GM23338 (cell line): ENCODE results near the gene PIANP. TPM values are rescaled to one million over a fixed set of nuclear protein-coding genes. Genes with fewer than 3 reads are reported as not detected.

Experiments
- ATAC-seq: fragments of 200-7000 bp; cut with Tn5 transposase; 3 replicates; pipeline ENCODE4 v1.9.1; 2020
- DNase-seq: peaks from one replicate; pipeline ENCODE4 v3.0.0-alpha.2; 2015; ENCODE audit warnings: low spot score
- H2AFZ ChIP-seq: fragments of 200-600 bp; sonication (generic); 2 replicates; pipeline ENCODE4 v1.8.0; 2016; ENCODE audit warnings: antibody characterized with exemption, mild to moderate bottlenecking, moderate library complexity
- H3F3A ChIP-seq: fragments of 200-600 bp; sonication (generic); replicated peaks from 2 replicates; pipeline ENCODE4 v1.8.0; 2017; ENCODE audit warnings: antibody characterized with exemption, mixed run types, low read depth
- H3K27ac ChIP-seq: fragments of 200-600 bp; sonication (generic); 2 replicates; pipeline ENCODE4 v1.6.1; 2016; ENCODE audit warnings: low read depth
- H3K27me3 ChIP-seq: fragments of 200-600 bp; sonication (generic); 2 replicates; pipeline ENCODE4 v1.8.0; 2016; ENCODE audit warnings: mild to moderate bottlenecking, mixed run types, moderate library complexity; ENCODE audit not compliant: insufficient read depth
- H3K36me3 ChIP-seq: fragments of 200-600 bp; sonication (generic); 2 replicates; pipeline ENCODE4 v1.8.0; 2016; ENCODE audit warnings: mild to moderate bottlenecking; ENCODE audit not compliant: insufficient read depth
- H3K4me1 ChIP-seq: fragments of 200-600 bp; sonication (generic); 2 replicates; pipeline ENCODE4 v1.8.0; 2016; ENCODE audit warnings: mild to moderate bottlenecking, moderate library complexity; ENCODE audit not compliant: insufficient read depth
- H3K4me2 ChIP-seq: fragments of 200-600 bp; sonication (generic); 2 replicates; pipeline ENCODE4 v1.7.1; 2017; ENCODE audit warnings: mixed run types
- H3K4me3 ChIP-seq: fragments of 200-600 bp; sonication (generic); 2 replicates; pipeline ENCODE4 v1.6.1; 2016; ENCODE audit warnings: mixed run types
- H3K79me2 ChIP-seq: fragments of 200-600 bp; sonication (generic); replicated peaks from 2 replicates; pipeline ENCODE4 v1.8.0; 2017; ENCODE audit warnings: mild to moderate bottlenecking; ENCODE audit not compliant: insufficient read depth
- H3K9me2 ChIP-seq: fragments of 200-600 bp; sonication (generic); 2 replicates; pipeline ENCODE4 v1.8.0; 2017; ENCODE audit not compliant: insufficient read depth
- H4K20me1 ChIP-seq: fragments of 200-600 bp; sonication (generic); replicated peaks from 2 replicates; pipeline ENCODE4 v1.8.0; 2017; ENCODE audit warnings: mild to moderate bottlenecking; ENCODE audit not compliant: insufficient read depth
- H3K27ac Mint-ChIP-seq: 2 replicates; pipeline ENCODE4 v1.8.0; 2020; ENCODE audit warnings: inconsistent platforms, mild to moderate bottlenecking, moderate library complexity, mixed read lengths
- H3K27me3 Mint-ChIP-seq: 3 replicates; pipeline ENCODE4 v1.8.0; 2022; ENCODE audit warnings: low read depth, mild to moderate bottlenecking, moderate library complexity, mixed read lengths, inconsistent platforms; ENCODE audit not compliant: insufficient read depth, poor library complexity
- H3K36me3 Mint-ChIP-seq: 3 replicates; pipeline ENCODE4 v1.8.0; 2021; ENCODE audit warnings: low read depth, mild to moderate bottlenecking, inconsistent platforms, moderate library complexity, mixed read lengths
- H3K4me1 Mint-ChIP-seq: 3 replicates; pipeline ENCODE4 v1.8.0; 2020; ENCODE audit warnings: mild to moderate bottlenecking, inconsistent platforms, mixed read lengths
- H3K4me3 Mint-ChIP-seq: 3 replicates; pipeline ENCODE4 v1.8.0; 2021; ENCODE audit warnings: moderate library complexity, mild to moderate bottlenecking, inconsistent platforms, mixed read lengths
- H3K9me3 Mint-ChIP-seq: 3 replicates; pipeline ENCODE4 v1.8.0; 2020; ENCODE audit warnings: moderate library complexity, mild to moderate bottlenecking, inconsistent platforms, mixed read lengths
- CREB1 ChIP-seq: fragments of 250-450 bp; sonication (Bioruptor Pico); IDR thresholded peaks from 2 replicates; pipeline ENCODE4 v1.5.0; 2020; ENCODE audit warnings: low read depth, mild to moderate bottlenecking, moderate library complexity
- CTCF ChIP-seq, 2 experiments: fragments of 200-600 bp in 1 of 2; sonication (generic) in 1 of 2; conservative IDR thresholded peaks; 2 replicates each; pipeline versions ENCODE4 v1.5.1 to v1.6.1; 2016 to 2017; ENCODE audit warnings: antibody characterized with exemption in 2 of 2, low read depth in 2 of 2, mild to moderate bottlenecking in 2 of 2, moderate library complexity in 1 of 2
- ETS1 ChIP-seq: IDR thresholded peaks from 2 replicates; pipeline ENCODE4 v1.6.1; 2016; ENCODE audit warnings: antibody characterized with exemption
- EZH2 ChIP-seq: fragments of 200-600 bp; sonication (generic); IDR thresholded peaks from one replicate; pipeline ENCODE4 v1.8.0; 2017; ENCODE audit warnings: antibody characterized with exemption, mild to moderate bottlenecking, low read depth; ENCODE audit not compliant: unreplicated experiment
- EZH2phosphoT487 ChIP-seq: fragments of 200-600 bp; sonication (generic); IDR thresholded peaks from one replicate; pipeline ENCODE4 v1.8.1; 2018; ENCODE audit warnings: antibody characterized with exemption; ENCODE audit not compliant: unreplicated experiment
- JUNB ChIP-seq: IDR thresholded peaks from one replicate; pipeline ENCODE4 v1.6.1; 2016; ENCODE audit warnings: antibody characterized with exemption; ENCODE audit not compliant: unreplicated experiment
- NANOG ChIP-seq: IDR thresholded peaks from 2 replicates; pipeline ENCODE4 v1.6.1; 2016; ENCODE audit warnings: antibody characterized with exemption, borderline replicate concordance
- POLR2AphosphoS5 ChIP-seq: IDR thresholded peaks from 2 replicates; pipeline ENCODE4 v1.6.1; 2016; ENCODE audit warnings: antibody characterized with exemption, low read depth
- REST ChIP-seq: IDR thresholded peaks from one replicate; pipeline ENCODE4 v1.6.1; 2018; ENCODE audit warnings: antibody characterized with exemption; ENCODE audit not compliant: unreplicated experiment
- STAT1 ChIP-seq: IDR thresholded peaks from one replicate; pipeline ENCODE4 v1.6.1; 2016; ENCODE audit warnings: antibody characterized with exemption; ENCODE audit not compliant: unreplicated experiment
- ZNF114 ChIP-seq: fragments of 250-450 bp; sonication (Bioruptor Pico); IDR thresholded peaks from 2 replicates; pipeline ENCODE4 v1.5.0; 2020; ENCODE audit warnings: mild to moderate bottlenecking, moderate library complexity
- ZNF331 ChIP-seq: fragments of 250-450 bp; sonication (Bioruptor Pico); IDR thresholded peaks from 2 replicates; pipeline ENCODE4 v1.5.0; 2020; ENCODE audit warnings: low read depth, mild to moderate bottlenecking, moderate library complexity
- ZNF462 ChIP-seq: fragments of 250-450 bp; sonication (Bioruptor Pico); IDR thresholded peaks from 2 replicates; pipeline ENCODE4 v1.5.0; 2020; ENCODE audit warnings: mild to moderate bottlenecking, moderate library complexity
- polyA plus RNA-seq: library from polyadenylated mRNA; unstranded; fragments of >200 nt; fragmentation: Nextera tagmentation; extraction: Ambion mirVana; gene quantifications from 2 replicates; pipeline ENCODE4 v1.2.1, GENCODE V29; 2016
- total RNA-seq: library from RNA; depleted of rRNA; stranded (reverse); fragments of >200 nt; shearing (Covaris generic); gene quantifications from 2 replicates; pipeline ENCODE4 v1.2.3, GENCODE V29; 2014

The PIANP gene
- total and polyA plus RNA-seq, 2 experiments from 2014 or later, result 2.2 to 6.4 TPM

- Histone ChIP-seq H3K27ac (no peak overlapping the region), H3F3A (peaks cover 11% of the 10 kb centered on the region), H3K36me3 (peaks cover 14% of the 10 kb centered on the region; the same call in 1 of the 2 replicates), H4K20me1 (no peaks in the 10 kb centered on the region), H3K4me2 (peak overlapping the region; percentile 96; the same call in 1 of the 2 replicates), H3K79me2 (peaks cover 12% of the 10 kb centered on the region; the same call in 1 of the 2 replicates), H3K4me3 (no peak overlapping the region), H3K4me1 (peaks cover 16% of the 10 kb centered on the region), H3K27me3 (no peaks in the 10 kb centered on the region), H2AFZ (no peak overlapping the region), H3K9me2 (no peaks in the 10 kb centered on the region)
- peak overlapping the region; percentile 84 for H3K4me3 Mint-ChIP-seq
- ATAC-seq, result no peak
- no peaks in the 10 kb centered on the region; the same call in 2 of the 3 replicates for H3K9me3 Mint-ChIP-seq
- peaks cover 12% of the 10 kb centered on the region for H3K4me1 Mint-ChIP-seq
- H3K36me3 Mint-ChIP-seq, result peaks cover 26% of the 10 kb centered on the region
- TF ChIP-seq EZH2phosphoT487 (no peak), CTCF (conservative IDR thresholded peaks at IDR 0.05; ENCODE audit: low read depth in 2 of 2) (no peak), ZNF331 (CRISPR knock-in tag) (no peak), POLR2AphosphoS5 (no peak), CREB1 (CRISPR knock-in tag) (no peak), ZNF462 (CRISPR knock-in tag) (no peak), ZNF114 (no peak), EZH2 (no peak), STAT1 (no peak), REST (no peak), NANOG (no peak), ETS1 (no peak), JUNB (no peak)
- DNase-seq, result no peak
- H3K27me3 Mint-ChIP-seq, result peaks cover 14% of the 10 kb centered on the region
- no peak overlapping the region for H3K27ac Mint-ChIP-seq
Observed at GRCh38 chr12:6725350-6725749, 24.7 kb upstream of the PIANP start.
